Testis (tissue), 2 donors: ENCODE data around the gene DDIT3.
"Not testable (repeated sequence)": the region's sequence is repeated elsewhere in the genome, so short reads cannot be mapped to it uniquely, and the experiment has no call there.

Experiments
- CTCF ChIP-seq, 3 experiments: fragments of 450-650 bp in 2 of 3; fragments of 200-600 bp in 1 of 3; sonication (generic) in 1 of 3; IDR thresholded peaks; one replicate each; pipeline ENCODE4 v1.5.1; 2016 to 2019; ENCODE audit warnings: antibody characterized with exemption in 3 of 3, mild to moderate bottlenecking in 2 of 3, moderate library complexity in 1 of 3
- POLR2A ChIP-seq: fragments of 450-650 bp; IDR thresholded peaks from one replicate; pipeline ENCODE4 v1.6.1; 2017; ENCODE audit warnings: antibody characterized with exemption, mild to moderate bottlenecking, moderate library complexity

- TF ChIP-seq CTCF (IDR thresholded peaks at IDR 0.05); POLR2A: not testable (repeated sequence)
Measured at GRCh38 chr12:57514246-57514645, 6.1 kb downstream of the DDIT3 start.
